CD4-positive, alpha-beta T cell (primary cell): ENCODE results near the gene NOTCH1. TPM values are rescaled to one million over a fixed set of nuclear protein-coding genes. Genes with fewer than 3 reads are reported as not detected.

Experiments used
- ATAC-seq: fragments of 200-7000 bp; cut with Tn5 transposase; one replicate; pipeline ENCODE4 v1.10.0; 2022; ENCODE audit warnings: mild to moderate bottlenecking; ENCODE audit not compliant: poor library complexity
- CTCF ChIA-PET: fragments of 350-600 bp; sonication (Branson Sonifier 250); formaldehyde crosslinking; loops from one replicate; lab custom pipeline; 2021; ENCODE audit warnings: antibody characterized with exemption, inconsistent platforms; lab: Charles Lee
- POLR2A ChIA-PET: fragments of 350-600 bp; sonication (Branson Sonifier 250); formaldehyde crosslinking; loops from one replicate; lab custom pipeline; 2021; ENCODE audit warnings: antibody characterized with exemption, inconsistent platforms; lab: Charles Lee
- DNase-seq, 14 experiments: peaks; one replicate each; pipeline ENCODE4 v3.0.0-alpha.2; 2013 to 2020; ENCODE audit warnings: mixed read lengths in 2 of 14
- H3K27ac ChIP-seq, 2 donors: one replicate each; pipeline versions ENCODE4 v1.5.1 to v1.7.0; 2013; ENCODE audit warnings: low read length in 2 of 2, low read depth in 1 of 2, mild to moderate bottlenecking in 1 of 2
- H3K27me3 ChIP-seq, 2 experiments: 1 replicate in 1 of 2; 2 replicates in 1 of 2; pipeline versions ENCODE4 v1.6.1 to v1.7.0; 2013; ENCODE audit warnings: low read length in 2 of 2, control low read depth in 1 of 2, mild to moderate bottlenecking in 1 of 2, moderate library complexity in 1 of 2; ENCODE audit not compliant: insufficient read depth in 2 of 2, control insufficient read depth in 1 of 2
- H3K36me3 ChIP-seq: one replicate; pipeline ENCODE4 v1.6.1; 2013; ENCODE audit warnings: low read length, control low read depth; ENCODE audit not compliant: insufficient read depth
- H3K4me1 ChIP-seq: one replicate; pipeline ENCODE4 v1.6.1; 2013; ENCODE audit warnings: low read length, control low read depth; ENCODE audit not compliant: insufficient read depth
- H3K4me3 ChIP-seq: one replicate; pipeline ENCODE4 v1.5.1; 2013; ENCODE audit warnings: mild to moderate bottlenecking, low read length, moderate library complexity
- H3K9me3 ChIP-seq, 2 experiments: 1 replicate in 1 of 2; 2 replicates in 1 of 2; pipeline versions ENCODE4 v1.6.1 to v1.7.0; 2013; ENCODE audit warnings: low read length in 2 of 2, mild to moderate bottlenecking in 2 of 2, control low read depth in 1 of 2, moderate library complexity in 1 of 2; ENCODE audit not compliant: control insufficient read depth in 1 of 2, insufficient read depth in 1 of 2
- H3K27ac Mint-ChIP-seq: one replicate; pipeline ENCODE4 v1.8.0; 2020; ENCODE audit warnings: mixed read lengths
- H3K27me3 Mint-ChIP-seq: one replicate; pipeline ENCODE4 v1.8.0; 2021; ENCODE audit warnings: mixed read lengths
- H3K36me3 Mint-ChIP-seq: one replicate; pipeline ENCODE4 v1.8.0; 2021; ENCODE audit warnings: low read depth, mixed read lengths
- H3K4me1 Mint-ChIP-seq: one replicate; pipeline ENCODE4 v1.8.0; 2021; ENCODE audit warnings: low read depth, mixed read lengths
- H3K4me3 Mint-ChIP-seq: one replicate; pipeline ENCODE4 v1.8.0; 2020; ENCODE audit warnings: mild to moderate bottlenecking, mixed read lengths
- H3K9me3 Mint-ChIP-seq: one replicate; pipeline ENCODE4 v1.8.0; 2020; ENCODE audit warnings: mixed read lengths
- intact Hi-C, 2 experiments: fragments of 100-400 bp; cut with DNase I in 1 of 2; cut with micrococcal nuclease in 1 of 2; formaldehyde crosslinking; loops; one replicate each; pipeline versions ENCODE4 v1.15.1 to v1.9.0; 2023 to 2025; cut with DNase I, micrococcal nuclease
- total RNA-seq, 174 experiments: library from RNA in 2 of 174; stranded (reverse) in 2 of 174; gene quantifications; one replicate each; pipeline ENCODE4 v1.2.3 and lab custom pipeline; 2021 to 2026
- TF ChIP-seq, protein P1 (sequence below): fragments of 200-600 bp; IDR thresholded peaks from one replicate; pipeline ENCODE4 v1.8.0; 2022; ENCODE audit warnings: antibody characterized with exemption, mild to moderate bottlenecking

Gene NOTCH1
- total RNA-seq, 2 experiments from 2014 or later: 30.8 to 34.2 TPM

- H3K4me1 Mint-ChIP-seq: no peaks in the 10 kb centered on the region
- Histone ChIP-seq H3K27me3 (no peaks in the 10 kb centered on the region), H3K4me1 (no peaks in the 10 kb centered on the region), H3K9me3 (no peaks in the 10 kb centered on the region), H3K4me3 (no peak overlapping the region), H3K27ac (no peak overlapping the region), H3K36me3 (peaks cover 55% of the 10 kb centered on the region)
- ATAC-seq (no peak), DNase-seq (peak in 2 of 14 experiments; percentile 66 to 78)
- no peak overlapping the region for H3K4me3 Mint-ChIP-seq
- TF ChIP-seq, protein P1, sequence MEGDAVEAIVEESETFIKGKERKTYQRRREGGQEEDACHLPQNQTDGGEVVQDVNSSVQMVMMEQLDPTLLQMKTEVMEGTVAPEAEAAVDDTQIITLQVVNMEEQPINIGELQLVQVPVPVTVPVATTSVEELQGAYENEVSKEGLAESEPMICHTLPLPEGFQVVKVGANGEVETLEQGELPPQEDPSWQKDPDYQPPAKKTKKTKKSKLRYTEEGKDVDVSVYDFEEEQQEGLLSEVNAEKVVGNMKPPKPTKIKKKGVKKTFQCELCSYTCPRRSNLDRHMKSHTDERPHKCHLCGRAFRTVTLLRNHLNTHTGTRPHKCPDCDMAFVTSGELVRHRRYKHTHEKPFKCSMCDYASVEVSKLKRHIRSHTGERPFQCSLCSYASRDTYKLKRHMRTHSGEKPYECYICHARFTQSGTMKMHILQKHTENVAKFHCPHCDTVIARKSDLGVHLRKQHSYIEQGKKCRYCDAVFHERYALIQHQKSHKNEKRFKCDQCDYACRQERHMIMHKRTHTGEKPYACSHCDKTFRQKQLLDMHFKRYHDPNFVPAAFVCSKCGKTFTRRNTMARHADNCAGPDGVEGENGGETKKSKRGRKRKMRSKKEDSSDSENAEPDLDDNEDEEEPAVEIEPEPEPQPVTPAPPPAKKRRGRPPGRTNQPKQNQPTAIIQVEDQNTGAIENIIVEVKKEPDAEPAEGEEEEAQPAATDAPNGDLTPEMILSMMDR: no peak
- ChIA-PET POLR2A (interaction anchor here (3.5 kb wide), 1 partner anchor 18 kb away, joined by 15 read pairs; no protein-coding TSS in a partner anchor), CTCF (no interaction called here)
- H3K9me3 Mint-ChIP-seq: no peaks in the 10 kb centered on the region
- H3K27ac Mint-ChIP-seq: no peak overlapping the region
- no peaks in the 10 kb centered on the region for H3K27me3 Mint-ChIP-seq
- intact Hi-C loops: no loop called here
- H3K36me3 Mint-ChIP-seq: peaks cover 16% of the 10 kb centered on the region
Observed at GRCh38 chr9:136521537-136521936, 24.3 kb downstream of the NOTCH1 start.

DNA sequence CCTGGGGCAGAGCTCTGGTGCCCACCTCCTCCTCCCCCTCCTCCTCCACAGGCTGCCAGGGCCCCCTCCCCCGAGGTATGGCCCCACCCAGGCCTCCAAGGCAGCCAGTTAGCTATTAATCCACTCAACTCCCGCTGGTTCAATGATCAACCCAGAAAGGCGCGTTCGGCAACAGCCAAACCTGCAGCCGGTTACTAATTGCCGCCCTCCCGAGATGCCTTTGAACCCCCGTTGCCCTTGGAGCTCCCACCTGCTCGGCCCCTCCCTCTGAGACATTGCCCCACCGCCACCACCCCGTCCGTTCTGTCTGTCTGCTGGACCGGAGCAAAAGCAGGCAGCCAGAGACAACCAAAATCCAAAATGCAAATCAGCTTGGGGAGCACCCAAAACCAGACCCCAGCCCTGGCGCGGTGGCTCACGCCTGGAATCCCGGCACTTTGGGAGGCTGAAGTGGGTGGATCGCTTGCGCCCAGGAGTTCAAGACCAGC lies 25.8 kb downstream of the NOTCH1 start:
- Mint-ChIP-seq H3K36me3 (peaks cover 21% of the 10 kb centered on the region), H3K4me3 (no peak overlapping the region), H3K27me3 (no peaks in the 10 kb centered on the region), H3K27ac (no peak overlapping the region), H3K9me3 (no peaks in the 10 kb centered on the region), H3K4me1 (no peaks in the 10 kb centered on the region)
- DNase-seq: no peak
- Histone ChIP-seq H3K36me3 (peaks cover 68% of the 10 kb centered on the region), H3K9me3 (no peaks in the 10 kb centered on the region), H3K27ac (no peak overlapping the region), H3K4me1 (no peaks in the 10 kb centered on the region), H3K27me3 (no peaks in the 10 kb centered on the region), H3K4me3 (no peak overlapping the region)
- CTCF ChIA-PET: no interaction called here
- POLR2A ChIA-PET: interaction anchor here (3.5 kb wide), 1 partner anchor 19 kb away, joined by 15 read pairs; no protein-coding TSS in a partner anchor
- intact Hi-C loops: no loop called here
- TF ChIP-seq, protein P1: no peak
- ATAC-seq: no peak

GRCh38 chr9:136519263-136520052 lies 26.4 kb downstream of the NOTCH1 start:
- Mint-ChIP-seq H3K4me1 (no peaks in the 10 kb centered on the region), H3K27me3 (no peaks in the 10 kb centered on the region), H3K27ac (no peak overlapping the region), H3K4me3 (no peak overlapping the region), H3K36me3 (peaks cover 21% of the 10 kb centered on the region), H3K9me3 (no peaks in the 10 kb centered on the region)
- H3K4me3 ChIP-seq: no peak overlapping the region
- H3K4me1 ChIP-seq: no peaks in the 10 kb centered on the region
- no peak overlapping the region for H3K27ac ChIP-seq
- no peak for DNase-seq
- intact Hi-C loops: no loop called here
- ChIA-PET CTCF (no interaction called here), POLR2A (interaction anchor here (3.5 kb wide), 1 partner anchor 20 kb away, joined by 15 read pairs; no protein-coding TSS in a partner anchor)
- H3K36me3 ChIP-seq: peaks cover 73% of the 10 kb centered on the region
- TF ChIP-seq, protein P1: no peak
- ATAC-seq: no peak
- H3K9me3 ChIP-seq: no peaks in the 10 kb centered on the region
- H3K27me3 ChIP-seq: no peaks in the 10 kb centered on the region
